Endothelial cell of umbilical vein (primary cell): ENCODE data around the gene C6orf58. TPM values are rescaled to one million over a fixed set of nuclear protein-coding genes. Genes with fewer than 3 reads are reported as not detected.

Experiments used
- BruUV-seq: library from RNA; stranded (reverse); fragments of 400-500 nt; replicated peaks from 2 replicates; lab custom pipeline; 2021; lab: Mats Ljungman, UMichigan
- CTCF ChIA-PET: fragments of 300-600, 350-600 bp; sonication (Branson Sonifier 250); formaldehyde crosslinking; loops from one replicate; lab custom pipeline; 2021; ENCODE audit warnings: antibody characterized with exemption, inconsistent platforms; lab: Charles Lee
- POLR2A ChIA-PET: fragments of 300-600, 350-600 bp; sonication (Branson Sonifier 250); formaldehyde crosslinking; loops from one replicate; lab custom pipeline; 2021; ENCODE audit warnings: antibody characterized with exemption, inconsistent platforms; lab: Charles Lee
- DNase-seq: peaks from one replicate; pipeline ENCODE4 v3.0.0-alpha.2; 2011; ENCODE audit warnings: low read depth, low spot score
- FAIRE-seq: peaks from 2 replicates; lab custom pipeline; 2011; peaks lifted over from hg19 to GRCh38; lab: Jason Lieb, UNC
- H2AFZ ChIP-seq: 2 replicates; pipeline ENCODE4 v1.6.0; 2012; ENCODE audit warnings: low read depth, low read length, control low read depth, inconsistent platforms
- H3K27ac ChIP-seq: 2 replicates; pipeline ENCODE4 v1.5.1; 2011; ENCODE audit warnings: low read depth, mild to moderate bottlenecking, control low read depth, low read length, moderate library complexity; ENCODE audit not compliant: insufficient read depth
- H3K27me3 ChIP-seq, 2 experiments: 2 replicates each; pipeline versions ENCODE4 v1.6.0 to v1.6.1; 2011; ENCODE audit warnings: low read length in 2 of 2, mixed read lengths in 1 of 2; ENCODE audit not compliant: control insufficient read depth in 2 of 2, insufficient read depth in 2 of 2
- H3K36me3 ChIP-seq, 2 experiments: 2 replicates in 1 of 2; 3 replicates in 1 of 2; pipeline ENCODE4 v1.5.1; 2011; ENCODE audit warnings: low read length in 2 of 2, mild to moderate bottlenecking in 1 of 2, moderate library complexity in 1 of 2; ENCODE audit not compliant: control insufficient read depth in 2 of 2, insufficient read depth in 2 of 2; ENCODE audit errors: extremely low read depth in 1 of 2
- H3K4me1 ChIP-seq: 3 replicates; pipeline ENCODE4 v1.5.1; 2011; ENCODE audit warnings: mild to moderate bottlenecking, low read length; ENCODE audit not compliant: control insufficient read depth, insufficient read depth; ENCODE audit errors: extremely low read depth
- H3K4me2 ChIP-seq: 2 replicates; pipeline ENCODE4 v1.6.1; 2011; ENCODE audit warnings: low read length, control low read depth, mixed read lengths; ENCODE audit not compliant: insufficient read depth
- H3K4me3 ChIP-seq, 3 experiments: fragments of 200-600 bp in 1 of 3; sonication (generic), shearing (Covaris generic) in 1 of 3; replicated peaks in 1 of 3; 2 replicates each; pipeline ENCODE4 v1.5.1; 2011 to 2016; ENCODE audit warnings: control low read depth in 3 of 3, low read length in 3 of 3, mild to moderate bottlenecking in 2 of 3, inconsistent platforms in 1 of 3, low read depth in 1 of 3, moderate library complexity in 1 of 3; ENCODE audit not compliant: insufficient read depth in 1 of 3
- H3K79me2 ChIP-seq: 2 replicates; pipeline ENCODE4 v1.6.0; 2012; ENCODE audit warnings: low read length, inconsistent platforms; ENCODE audit not compliant: control insufficient read depth, insufficient read depth
- H3K9ac ChIP-seq: replicated peaks from 2 replicates; pipeline ENCODE3; 2011; ENCODE audit warnings: low read length, control low read depth; ENCODE audit not compliant: insufficient read depth; ENCODE audit errors: extremely low read depth
- H3K9me1 ChIP-seq: replicated peaks from 3 replicates; pipeline ENCODE4 v1.6.0; 2011; ENCODE audit warnings: mild to moderate bottlenecking, low read length; ENCODE audit not compliant: control insufficient read depth, insufficient read depth; ENCODE audit errors: extremely low read depth
- H3K9me3 ChIP-seq: replicated peaks from 2 replicates; pipeline ENCODE4 v1.5.1; 2012; ENCODE audit warnings: low read length, inconsistent platforms; ENCODE audit not compliant: control insufficient read depth, insufficient read depth
- H4K20me1 ChIP-seq: replicated peaks from 2 replicates; pipeline ENCODE3; 2011; ENCODE audit warnings: mild to moderate bottlenecking, low read length; ENCODE audit not compliant: control insufficient read depth, insufficient read depth; ENCODE audit errors: extremely low read depth
- CTCF ChIP-seq, 2 donors: IDR thresholded peaks; 1 replicate in 1 of 2; 2 replicates in 1 of 2; pipeline ENCODE4 v1.5.1; 2011; ENCODE audit warnings: low read length in 2 of 2, mild to moderate bottlenecking in 2 of 2, moderate library complexity in 2 of 2, control low read depth in 1 of 2, inconsistent platforms in 1 of 2, low read depth in 1 of 2; ENCODE audit not compliant: insufficient read depth in 1 of 2; ENCODE audit errors: extremely low read depth in 1 of 2
- EZH2 ChIP-seq: IDR thresholded peaks from 2 replicates; pipeline ENCODE4 v1.6.1; 2012; ENCODE audit warnings: borderline replicate concordance, low read depth, mild to moderate bottlenecking, moderate library complexity, low read length, inconsistent platforms; ENCODE audit not compliant: severe bottlenecking
- FOS ChIP-seq: IDR thresholded peaks from 2 replicates; pipeline ENCODE4 v1.6.1; 2011; ENCODE audit warnings: mild to moderate bottlenecking, low read length, moderate library complexity, borderline replicate concordance; ENCODE audit not compliant: insufficient read depth
- GATA2 ChIP-seq: IDR thresholded peaks from 2 replicates; pipeline ENCODE4 v1.7.0; 2011; ENCODE audit warnings: low read depth, mild to moderate bottlenecking, moderate library complexity, mixed read lengths, low read length; ENCODE audit not compliant: insufficient read length, insufficient read depth
- JUN ChIP-seq: IDR thresholded peaks from 2 replicates; pipeline ENCODE4 v1.6.1; 2011; ENCODE audit warnings: borderline replicate concordance, low read depth; ENCODE audit not compliant: insufficient read length, insufficient read depth
- MAX ChIP-seq: IDR thresholded peaks from 2 replicates; pipeline ENCODE4 v1.6.1; 2011; ENCODE audit not compliant: insufficient read depth, insufficient read length
- MYC ChIP-seq: IDR thresholded peaks from one replicate; pipeline ENCODE4 v1.6.1; 2011; ENCODE audit warnings: mild to moderate bottlenecking, low read depth, low read length
- POLR2A ChIP-seq: IDR thresholded peaks from 2 replicates; pipeline ENCODE4 v1.6.1; 2012; ENCODE audit warnings: low read depth, mild to moderate bottlenecking, control low read depth, low read length
- POLR2AphosphoS5 ChIP-seq: IDR thresholded peaks from 2 replicates; pipeline ENCODE4 v1.6.1; 2012; ENCODE audit warnings: low read depth, mild to moderate bottlenecking, control low read depth, low read length, moderate library complexity; ENCODE audit not compliant: insufficient read depth
- dilution Hi-C: fragments of 300-500 bp; cut with MboI; formaldehyde crosslinking; loops from one replicate; pipeline ENCODE4 v1.15.0; 2019; ENCODE audit warnings: low sequenced_read_pairs; ENCODE audit not compliant: extremely low pct_ligation_motif_present
- intact Hi-C: fragments of 100-400 bp; cut with micrococcal nuclease; formaldehyde crosslinking; loops from one replicate; pipeline ENCODE4 v1.10.0; 2022
- polyA plus RNA-seq, 4 experiments: library from polyadenylated mRNA; depleted of rRNA in 3 of 4; stranded (reverse) in 3 of 4; unstranded in 1 of 4; fragments of >200 nt; gene quantifications; 2 replicates each; pipeline versions ENCODE4 v1.2.1 to v1.2.3, GENCODE V29; 2011 to 2012; ENCODE audit warnings: missing spikeins in 1 of 4
- total RNA-seq: library from RNA; stranded (reverse); gene quantifications from 2 replicates; pipeline ENCODE4 v1.2.3, GENCODE V29; 2021

C6orf58 gene
- total and polyA plus RNA-seq, 2 donors (not counting 3 experiments of a cell fraction or from before 2014, with no cell fraction given), result not detected

- dilution Hi-C loops, result no loop called here
- Histone ChIP-seq H3K9ac (no peak overlapping the region), H3K9me1 (no peaks in the 10 kb centered on the region), H2AFZ (no peak overlapping the region), H3K36me3 (no peaks in the 10 kb centered on the region), H3K4me1 (no peaks in the 10 kb centered on the region), H4K20me1 (no peaks in the 10 kb centered on the region), H3K27ac (no peak overlapping the region), H3K9me3 (no peaks in the 10 kb centered on the region), H3K79me2 (no peaks in the 10 kb centered on the region), H3K4me3 (no peak overlapping the region), H3K27me3 (peaks cover 0 to 4% of the 10 kb centered on the region in 2 experiments), H3K4me2 (no peak overlapping the region)
- intact Hi-C loops, result no loop called here
- DNase-seq (no peak), FAIRE-seq (no peak)
- no TSS peak for BruUV-seq
- CTCF ChIA-PET, result no interaction called here
- POLR2A ChIA-PET, result no interaction called here
- TF ChIP-seq CTCF (IDR thresholded peaks at IDR 0.05; ENCODE audit: extremely low read depth in 1 of 2, insufficient read depth in 1 of 2, low read depth in 1 of 2, low read length in 2 of 2), result no peak
- TF ChIP-seq POLR2AphosphoS5, result no peak
- no peak for TF ChIP-seq FOS
- no peak for TF ChIP-seq GATA2
- no peak for TF ChIP-seq EZH2
- no peak for TF ChIP-seq MAX
- TF ChIP-seq JUN, result no peak
- no peak for TF ChIP-seq POLR2A
- no peak for TF ChIP-seq MYC
Measured at GRCh38 chr6:127566119-127566518, 10.9 kb upstream of the C6orf58 start.
